ENCODE measurements around the gene CRYBA4. TPM values are rescaled to one million over a fixed set of nuclear protein-coding genes. Genes with fewer than 3 reads are reported as not detected.

CRYBA4 gene
- total RNA-seq, 1 donor from 2014 or later = not detected

- peaks cover 30% of the 10 kb centered on the region for H3K27me3 ChIP-seq (ENCODE audit: low read depth)
- intact Hi-C loops (cut with DNase I) = no loop called here
- ATAC-seq (peak; percentile 57 to 74), DNase-seq (no peak)
- no peaks in the 10 kb centered on the region for H3K9me3 ChIP-seq
- peak overlapping the region; percentile 52 for H3K4me3 ChIP-seq
- H3K27ac ChIP-seq = no peak overlapping the region
- no peaks in the 10 kb centered on the region for H3K36me3 ChIP-seq
- no peak for TF ChIP-seq CTCF (IDR thresholded peaks at IDR 0.05)
- peaks cover 27% of the 10 kb centered on the region for H3K4me1 ChIP-seq
These were observed 37.1 kb downstream of the CRYBA4 start for GRCh38 chr22:26658671-26659478.

GRCh38 chr22:26660356-26660755 lies 38.6 kb downstream of the CRYBA4 start:
- H3K9me3 ChIP-seq = no peaks in the 10 kb centered on the region
- intact Hi-C loops (cut with DNase I) = no loop called here
- no peak overlapping the region for H3K27ac ChIP-seq
- H3K36me3 ChIP-seq = no peaks in the 10 kb centered on the region
- ATAC-seq = no peak
- H3K4me3 ChIP-seq = no peak overlapping the region
- DNase-seq = no peak
- H3K27me3 ChIP-seq (ENCODE audit: low read depth) = peaks cover 25% of the 10 kb centered on the region
- H3K4me1 ChIP-seq = peaks cover 27% of the 10 kb centered on the region
- no peak for TF ChIP-seq CTCF (IDR thresholded peaks at IDR 0.05)

- DNase-seq (no peak), ATAC-seq (no peak)
- Histone ChIP-seq H3K4me1 (peaks cover 31% of the 10 kb centered on the region), H3K36me3 (no peaks in the 10 kb centered on the region), H3K27ac (no peak overlapping the region), H3K4me3 (no peak overlapping the region), H3K9me3 (no peaks in the 10 kb centered on the region), H3K27me3 (ENCODE audit: low read depth) (peaks cover 25% of the 10 kb centered on the region)
- intact Hi-C loops (cut with DNase I) = no loop called here
- TF ChIP-seq CTCF (IDR thresholded peaks at IDR 0.05) = no peak
These were observed 39.3 kb downstream of the CRYBA4 start for GRCh38 chr22:26660961-26661578.

GRCh38 chr22:26662160-26662559 lies 40.4 kb downstream of the CRYBA4 start:
- DNase-seq = no peak
- H3K4me1 ChIP-seq = peaks cover 27% of the 10 kb centered on the region
- ATAC-seq = no peak
- no peaks in the 10 kb centered on the region for H3K36me3 ChIP-seq
- H3K27ac ChIP-seq = no peak overlapping the region
- H3K9me3 ChIP-seq = no peaks in the 10 kb centered on the region
- peaks cover 19% of the 10 kb centered on the region for H3K27me3 ChIP-seq (ENCODE audit: low read depth)
- intact Hi-C loops (cut with DNase I) = no loop called here
- no peak for TF ChIP-seq CTCF (IDR thresholded peaks at IDR 0.05)
- no peak overlapping the region for H3K4me3 ChIP-seq

GRCh38 chr22:26663374-26663923 lies 41.7 kb downstream of the CRYBA4 start:
- H3K27me3 ChIP-seq (ENCODE audit: low read depth) = peaks cover 6% of the 10 kb centered on the region
- peaks cover 15% of the 10 kb centered on the region for H3K4me1 ChIP-seq
- no peaks in the 10 kb centered on the region for H3K36me3 ChIP-seq
- DNase-seq (no peak), ATAC-seq (no peak)
- no peak overlapping the region for H3K4me3 ChIP-seq
- TF ChIP-seq CTCF (IDR thresholded peaks at IDR 0.05) = no peak
- no peaks in the 10 kb centered on the region for H3K9me3 ChIP-seq
- no peak overlapping the region for H3K27ac ChIP-seq
- intact Hi-C loops (cut with DNase I) = no loop called here
